GM23338 (cell line): Measurements from ENCODE around the gene LRMDA. TPM values are rescaled to one million over a fixed set of nuclear protein-coding genes. Genes with fewer than 3 reads are reported as not detected.
A peak's percentile ranks its signal among the peaks of the same experiment; 100 is the strongest.

Experiments used
- ATAC-seq: fragments of 200-7000 bp; cut with Tn5 transposase; 3 replicates; pipeline ENCODE4 v1.9.1; 2020
- DNase-seq: peaks from one replicate; pipeline ENCODE4 v3.0.0-alpha.2; 2015; ENCODE audit warnings: low spot score
- H2AFZ ChIP-seq: fragments of 200-600 bp; sonication (generic); 2 replicates; pipeline ENCODE4 v1.8.0; 2016; ENCODE audit warnings: antibody characterized with exemption, mild to moderate bottlenecking, moderate library complexity
- H3F3A ChIP-seq: fragments of 200-600 bp; sonication (generic); replicated peaks from 2 replicates; pipeline ENCODE4 v1.8.0; 2017; ENCODE audit warnings: antibody characterized with exemption, mixed run types, low read depth
- H3K27ac ChIP-seq: fragments of 200-600 bp; sonication (generic); 2 replicates; pipeline ENCODE4 v1.6.1; 2016; ENCODE audit warnings: low read depth
- H3K27me3 ChIP-seq: fragments of 200-600 bp; sonication (generic); 2 replicates; pipeline ENCODE4 v1.8.0; 2016; ENCODE audit warnings: mild to moderate bottlenecking, mixed run types, moderate library complexity; ENCODE audit not compliant: insufficient read depth
- H3K36me3 ChIP-seq: fragments of 200-600 bp; sonication (generic); 2 replicates; pipeline ENCODE4 v1.8.0; 2016; ENCODE audit warnings: mild to moderate bottlenecking; ENCODE audit not compliant: insufficient read depth
- H3K4me1 ChIP-seq: fragments of 200-600 bp; sonication (generic); 2 replicates; pipeline ENCODE4 v1.8.0; 2016; ENCODE audit warnings: mild to moderate bottlenecking, moderate library complexity; ENCODE audit not compliant: insufficient read depth
- H3K4me2 ChIP-seq: fragments of 200-600 bp; sonication (generic); 2 replicates; pipeline ENCODE4 v1.7.1; 2017; ENCODE audit warnings: mixed run types
- H3K4me3 ChIP-seq: fragments of 200-600 bp; sonication (generic); 2 replicates; pipeline ENCODE4 v1.6.1; 2016; ENCODE audit warnings: mixed run types
- H3K79me2 ChIP-seq: fragments of 200-600 bp; sonication (generic); replicated peaks from 2 replicates; pipeline ENCODE4 v1.8.0; 2017; ENCODE audit warnings: mild to moderate bottlenecking; ENCODE audit not compliant: insufficient read depth
- H3K9me2 ChIP-seq: fragments of 200-600 bp; sonication (generic); 2 replicates; pipeline ENCODE4 v1.8.0; 2017; ENCODE audit not compliant: insufficient read depth
- H4K20me1 ChIP-seq: fragments of 200-600 bp; sonication (generic); replicated peaks from 2 replicates; pipeline ENCODE4 v1.8.0; 2017; ENCODE audit warnings: mild to moderate bottlenecking; ENCODE audit not compliant: insufficient read depth
- H3K27ac Mint-ChIP-seq: 2 replicates; pipeline ENCODE4 v1.8.0; 2020; ENCODE audit warnings: inconsistent platforms, mild to moderate bottlenecking, moderate library complexity, mixed read lengths
- H3K27me3 Mint-ChIP-seq: 3 replicates; pipeline ENCODE4 v1.8.0; 2022; ENCODE audit warnings: low read depth, mild to moderate bottlenecking, moderate library complexity, mixed read lengths, inconsistent platforms; ENCODE audit not compliant: insufficient read depth, poor library complexity
- H3K36me3 Mint-ChIP-seq: 3 replicates; pipeline ENCODE4 v1.8.0; 2021; ENCODE audit warnings: low read depth, mild to moderate bottlenecking, inconsistent platforms, moderate library complexity, mixed read lengths
- H3K4me1 Mint-ChIP-seq: 3 replicates; pipeline ENCODE4 v1.8.0; 2020; ENCODE audit warnings: mild to moderate bottlenecking, inconsistent platforms, mixed read lengths
- H3K4me3 Mint-ChIP-seq: 3 replicates; pipeline ENCODE4 v1.8.0; 2021; ENCODE audit warnings: moderate library complexity, mild to moderate bottlenecking, inconsistent platforms, mixed read lengths
- H3K9me3 Mint-ChIP-seq: 3 replicates; pipeline ENCODE4 v1.8.0; 2020; ENCODE audit warnings: moderate library complexity, mild to moderate bottlenecking, inconsistent platforms, mixed read lengths
- CREB1 ChIP-seq: fragments of 250-450 bp; sonication (Bioruptor Pico); IDR thresholded peaks from 2 replicates; pipeline ENCODE4 v1.5.0; 2020; ENCODE audit warnings: low read depth, mild to moderate bottlenecking, moderate library complexity
- EZH2 ChIP-seq: fragments of 200-600 bp; sonication (generic); IDR thresholded peaks from one replicate; pipeline ENCODE4 v1.8.0; 2017; ENCODE audit warnings: antibody characterized with exemption, mild to moderate bottlenecking, low read depth; ENCODE audit not compliant: unreplicated experiment
- EZH2phosphoT487 ChIP-seq: fragments of 200-600 bp; sonication (generic); IDR thresholded peaks from one replicate; pipeline ENCODE4 v1.8.1; 2018; ENCODE audit warnings: antibody characterized with exemption; ENCODE audit not compliant: unreplicated experiment
- JUNB ChIP-seq: IDR thresholded peaks from one replicate; pipeline ENCODE4 v1.6.1; 2016; ENCODE audit warnings: antibody characterized with exemption; ENCODE audit not compliant: unreplicated experiment
- NANOG ChIP-seq: IDR thresholded peaks from 2 replicates; pipeline ENCODE4 v1.6.1; 2016; ENCODE audit warnings: antibody characterized with exemption, borderline replicate concordance
- STAT1 ChIP-seq: IDR thresholded peaks from one replicate; pipeline ENCODE4 v1.6.1; 2016; ENCODE audit warnings: antibody characterized with exemption; ENCODE audit not compliant: unreplicated experiment
- ZNF114 ChIP-seq: fragments of 250-450 bp; sonication (Bioruptor Pico); IDR thresholded peaks from 2 replicates; pipeline ENCODE4 v1.5.0; 2020; ENCODE audit warnings: mild to moderate bottlenecking, moderate library complexity
- ZNF331 ChIP-seq: fragments of 250-450 bp; sonication (Bioruptor Pico); IDR thresholded peaks from 2 replicates; pipeline ENCODE4 v1.5.0; 2020; ENCODE audit warnings: low read depth, mild to moderate bottlenecking, moderate library complexity
- polyA plus RNA-seq: library from polyadenylated mRNA; unstranded; fragments of >200 nt; fragmentation: Nextera tagmentation; extraction: Ambion mirVana; gene quantifications from 2 replicates; pipeline ENCODE4 v1.2.1, GENCODE V29; 2016
- total RNA-seq: library from RNA; depleted of rRNA; stranded (reverse); fragments of >200 nt; shearing (Covaris generic); gene quantifications from 2 replicates; pipeline ENCODE4 v1.2.3, GENCODE V29; 2014

The LRMDA gene
- total and polyA plus RNA-seq, 2 experiments from 2014 or later, result 0.90 to 1.8 TPM

GRCh38 chr10:76337641-76338040, 906.2 kb downstream of the LRMDA start:
- Histone ChIP-seq H2AFZ (no peak overlapping the region), H3F3A (no peaks in the 10 kb centered on the region), H3K4me3 (no peak overlapping the region), H3K4me1 (peaks cover 12% of the 10 kb centered on the region), H3K27me3 (no peaks in the 10 kb centered on the region), H3K27ac (no peak overlapping the region), H4K20me1 (no peaks in the 10 kb centered on the region), H3K4me2 (no peak overlapping the region), H3K9me2 (peaks cover 4% of the 10 kb centered on the region; the same call in 1 of the 2 replicates), H3K79me2 (no peaks in the 10 kb centered on the region), H3K36me3 (no peaks in the 10 kb centered on the region)
- ATAC-seq, result no peak
- TF ChIP-seq NANOG (no peak), ZNF114 (CRISPR knock-in tag) (no peak), JUNB (no peak), STAT1 (no peak), ZNF331 (CRISPR knock-in tag) (no peak), EZH2 (no peak), EZH2phosphoT487 (no peak)
- H3K36me3 Mint-ChIP-seq, result peaks cover 5% of the 10 kb centered on the region
- peaks cover 1% of the 10 kb centered on the region for H3K27me3 Mint-ChIP-seq
- no peak for DNase-seq
- peaks cover 24% of the 10 kb centered on the region for H3K4me1 Mint-ChIP-seq
- H3K4me3 Mint-ChIP-seq, result no peak overlapping the region
- H3K27ac Mint-ChIP-seq, result no peak overlapping the region
- H3K9me3 Mint-ChIP-seq, result peaks cover 3% of the 10 kb centered on the region; the same call in 1 of the 3 replicates

DNA sequence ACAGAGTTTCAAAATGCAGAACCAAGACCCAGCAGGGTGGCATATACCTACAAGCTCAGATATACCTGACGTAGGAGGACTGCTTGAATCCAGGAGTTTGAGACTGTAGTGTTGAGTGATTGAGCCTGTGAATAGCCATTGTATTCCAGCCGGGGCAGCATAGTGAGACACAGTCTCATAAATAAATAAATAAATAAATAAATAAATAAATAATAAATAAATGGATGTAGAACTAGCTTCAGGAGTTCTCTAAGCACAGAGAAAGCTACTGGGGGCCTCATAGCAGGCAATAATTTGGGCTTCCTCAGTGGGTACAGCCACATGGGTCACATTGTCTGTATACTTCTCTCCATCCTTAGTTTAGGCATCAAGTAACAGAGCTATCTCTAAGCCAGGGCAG, 906.8 kb downstream of the LRMDA start:
- DNase-seq, result no peak
- no peak overlapping the region for H3K27ac ChIP-seq

GRCh38 chr10:76341740-76342139, 910.3 kb downstream of the LRMDA start:
- Histone ChIP-seq H3K4me3 (no peak overlapping the region), H3K4me1 (peaks cover 1% of the 10 kb centered on the region; the same call in 1 of the 2 replicates), H3K36me3 (no peaks in the 10 kb centered on the region), H3K27me3 (no peaks in the 10 kb centered on the region), H4K20me1 (no peaks in the 10 kb centered on the region), H3K4me2 (no peak overlapping the region), H3K79me2 (no peaks in the 10 kb centered on the region), H2AFZ (peak overlapping the region; percentile 25; the same call in 1 of the 2 replicates), H3K9me2 (no peaks in the 10 kb centered on the region), H3K27ac (no peak overlapping the region), H3F3A (no peaks in the 10 kb centered on the region)
- Mint-ChIP-seq H3K36me3 (peaks cover 5% of the 10 kb centered on the region), H3K9me3 (peaks cover 11% of the 10 kb centered on the region; the same call in 2 of the 3 replicates), H3K27ac (no peak overlapping the region), H3K4me3 (no peak overlapping the region), H3K4me1 (peaks cover 8% of the 10 kb centered on the region), H3K27me3 (no peaks in the 10 kb centered on the region)
- TF ChIP-seq ZNF114 (CRISPR knock-in tag), result no peak
- no peak for TF ChIP-seq CREB1 (CRISPR knock-in tag)
- no peak for TF ChIP-seq EZH2phosphoT487
- DNase-seq (no peak), ATAC-seq (no peak)

More for the DNA sequence above, 906.8 kb downstream of the LRMDA start:
- no peak overlapping the region for H3K27ac Mint-ChIP-seq
- no peaks in the 10 kb centered on the region for H3F3A ChIP-seq
- H3K4me3 ChIP-seq, result no peak overlapping the region
- H3K9me2 ChIP-seq, result peaks cover 4% of the 10 kb centered on the region; the same call in 1 of the 2 replicates
- no peak overlapping the region for H3K4me2 ChIP-seq
- H3K36me3 ChIP-seq, result no peaks in the 10 kb centered on the region
- H3K4me1 ChIP-seq, result peaks cover 12% of the 10 kb centered on the region
- peaks cover 5% of the 10 kb centered on the region for H3K36me3 Mint-ChIP-seq
- H3K79me2 ChIP-seq, result no peaks in the 10 kb centered on the region
- TF ChIP-seq NANOG (no peak), STAT1 (no peak), EZH2phosphoT487 (no peak)
- H3K4me1 Mint-ChIP-seq, result peaks cover 24% of the 10 kb centered on the region
- ATAC-seq, result no peak
- peaks cover 1% of the 10 kb centered on the region for H3K27me3 Mint-ChIP-seq
- H3K9me3 Mint-ChIP-seq, result peaks cover 3% of the 10 kb centered on the region; the same call in 1 of the 3 replicates
- no peaks in the 10 kb centered on the region for H4K20me1 ChIP-seq
- H2AFZ ChIP-seq, result no peak overlapping the region
- no peaks in the 10 kb centered on the region for H3K27me3 ChIP-seq
- no peak overlapping the region for H3K4me3 Mint-ChIP-seq
